ENCODE measurements around the gene OSBPL2.

The OSBPL2 gene

DNA sequence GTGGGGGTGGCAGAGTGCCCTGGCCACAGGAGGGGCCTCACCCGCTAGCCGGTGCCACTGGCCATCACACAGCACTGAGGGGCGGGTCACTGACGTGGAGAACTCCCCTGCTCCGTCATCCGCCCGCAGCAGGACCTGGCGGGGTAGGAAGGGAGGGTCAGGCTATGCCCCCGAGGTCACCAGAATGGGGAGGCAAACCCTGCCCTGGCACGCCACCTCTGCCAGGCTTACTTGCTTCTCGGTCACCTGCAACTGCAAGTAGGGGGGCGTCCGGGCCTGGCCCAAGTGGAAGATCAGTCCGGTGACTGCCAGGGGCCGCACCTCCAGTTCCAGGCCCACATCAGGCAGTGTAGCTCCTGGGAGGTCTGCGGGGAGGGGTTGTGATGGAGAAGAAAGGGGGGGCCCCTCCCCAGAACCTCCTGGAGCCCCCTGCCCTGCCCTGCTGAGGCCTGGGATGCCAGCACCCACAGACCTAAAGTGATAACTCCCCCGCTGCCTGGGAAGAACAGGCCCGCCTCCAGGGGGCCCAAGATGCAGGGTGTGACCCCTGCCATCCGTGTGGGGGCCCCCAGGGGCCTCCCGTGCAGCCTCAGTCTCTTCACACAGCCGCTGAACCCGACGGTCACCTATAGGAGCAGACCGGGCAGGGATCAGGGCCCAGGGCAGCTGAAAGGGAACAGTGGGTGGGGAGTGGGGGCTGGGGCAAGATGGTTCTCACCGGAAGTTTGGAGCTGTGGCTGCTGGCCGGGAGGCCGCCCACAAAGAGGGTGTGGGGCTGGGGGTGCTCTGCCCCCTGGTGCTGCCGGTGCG is 71.8 kb downstream of the OSBPL2 start:
- DNase-seq (no peak), ATAC-seq (replicated peaks) (no peak)
- H3K27me3 Mint-ChIP-seq = no peaks in the 10 kb centered on the region
- H3K27ac Mint-ChIP-seq = no peak overlapping the region
- H3K4me1 Mint-ChIP-seq = peaks cover 4 to 7% of the 10 kb centered on the region in 2 donors
- H3K4me3 Mint-ChIP-seq = no peak overlapping the region
- H3K9me3 Mint-ChIP-seq = no peaks in the 10 kb centered on the region
- H3K36me3 Mint-ChIP-seq = peaks cover 10 to 13% of the 10 kb centered on the region in 2 donors

DNA sequence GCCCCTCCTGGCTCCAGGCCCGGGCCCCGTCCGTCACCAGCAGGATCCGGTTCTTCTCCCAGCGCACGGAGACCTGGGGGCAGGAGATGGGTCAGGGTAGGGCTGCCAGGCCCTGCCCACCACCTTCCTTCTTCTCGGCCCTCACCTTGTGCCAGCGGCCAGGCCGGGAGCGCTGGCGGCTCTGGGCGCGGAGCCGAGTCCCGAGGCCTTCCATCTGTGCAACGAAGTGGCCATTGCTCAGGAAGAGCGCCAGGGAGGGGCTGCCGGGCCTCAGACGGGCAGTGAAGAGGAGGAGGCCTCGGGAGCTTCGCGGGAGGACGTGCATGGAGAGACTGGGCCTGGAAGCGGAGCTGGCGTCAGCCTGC is 72.4 kb downstream of the OSBPL2 start:
- H3K27me3 Mint-ChIP-seq = no peaks in the 10 kb centered on the region
- H3K27ac Mint-ChIP-seq = no peak overlapping the region
- no peaks in the 10 kb centered on the region for H3K9me3 Mint-ChIP-seq
- ATAC-seq (replicated peaks) = no peak
- H3K36me3 Mint-ChIP-seq = peaks cover 9 to 12% of the 10 kb centered on the region in 2 donors
- no peak for DNase-seq
- no peak overlapping the region for H3K4me3 Mint-ChIP-seq
- peaks cover under 1 to 1% of the 10 kb centered on the region in 2 donors for H3K4me1 Mint-ChIP-seq

DNA sequence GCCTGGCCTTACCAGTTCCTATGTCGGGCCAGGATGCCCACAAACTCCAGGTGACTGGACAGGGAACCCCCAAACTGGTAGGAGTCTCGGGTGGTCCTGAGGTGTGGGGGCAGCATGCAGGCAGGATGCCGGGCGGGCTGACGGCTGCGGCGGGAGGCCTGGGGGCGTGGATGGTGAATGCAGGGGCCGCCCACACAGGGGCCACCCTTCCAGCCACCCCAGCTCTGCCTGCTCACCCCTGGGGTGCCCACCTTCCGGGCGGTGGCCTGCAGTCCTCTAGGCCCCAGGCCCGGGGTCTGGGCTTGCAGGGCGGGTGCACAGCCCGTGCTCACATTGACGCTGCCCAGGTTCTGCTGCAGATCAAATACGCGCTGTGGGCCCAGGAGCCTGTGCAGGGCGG is 72.8 kb downstream of the OSBPL2 start:
- ATAC-seq (replicated peaks) (no peak), DNase-seq (no peak)
- no peak overlapping the region for H3K4me3 Mint-ChIP-seq
- H3K4me1 Mint-ChIP-seq = no peaks in the 10 kb centered on the region
- H3K27ac Mint-ChIP-seq = no peak overlapping the region
- peaks cover 9 to 10% of the 10 kb centered on the region in 2 donors for H3K36me3 Mint-ChIP-seq
- H3K9me3 Mint-ChIP-seq = no peaks in the 10 kb centered on the region
- no peaks in the 10 kb centered on the region for H3K27me3 Mint-ChIP-seq

DNA sequence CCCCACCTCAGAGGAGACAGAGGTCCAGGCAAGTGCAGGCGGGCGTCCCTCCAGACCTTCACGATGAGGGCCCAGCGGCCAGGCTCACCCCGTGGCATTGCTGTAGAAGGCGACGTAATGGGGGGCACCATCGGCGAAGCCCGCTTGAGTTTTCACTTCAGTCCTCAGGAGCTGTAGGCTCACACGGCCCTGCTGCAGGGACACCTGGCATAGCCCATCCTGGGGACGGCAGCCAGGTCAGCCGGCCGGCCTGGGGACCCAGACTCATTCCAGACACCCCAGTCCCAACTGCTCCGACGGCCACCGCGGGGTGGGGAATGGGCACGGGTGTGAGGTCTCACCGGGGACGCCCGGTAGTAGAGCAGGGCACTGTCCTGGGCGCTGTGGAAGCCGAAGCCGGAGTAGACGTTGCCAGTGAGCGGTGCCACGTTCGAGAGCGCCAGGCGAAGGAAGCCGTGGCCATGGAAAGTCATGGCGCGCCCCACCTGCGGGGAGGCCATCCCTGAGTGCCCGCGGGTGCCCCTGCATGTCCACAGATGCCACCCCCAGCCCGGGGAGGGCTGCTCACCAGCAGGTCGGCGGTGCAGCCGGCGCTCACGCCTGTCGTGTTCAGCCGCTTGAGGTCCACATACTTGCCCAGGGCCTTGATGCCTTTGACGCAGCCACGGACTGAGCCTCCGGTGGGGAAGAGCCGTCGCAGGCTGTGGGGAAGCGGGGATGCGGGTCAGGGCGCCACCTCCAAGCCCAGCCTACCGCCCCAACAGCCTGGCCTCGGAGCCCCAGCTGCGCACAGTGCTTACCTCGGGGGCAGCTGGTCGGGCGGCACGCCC is 73.7 kb downstream of the OSBPL2 start:
- no peak for DNase-seq
- H3K36me3 Mint-ChIP-seq = peaks cover 11 to 13% of the 10 kb centered on the region in 2 donors
- H3K4me1 Mint-ChIP-seq = no peaks in the 10 kb centered on the region
- H3K27me3 Mint-ChIP-seq = no peaks in the 10 kb centered on the region
- no peak for ATAC-seq (replicated peaks)
- no peak overlapping the region for H3K27ac Mint-ChIP-seq
- no peak overlapping the region for H3K4me3 Mint-ChIP-seq
- H3K9me3 Mint-ChIP-seq = no peaks in the 10 kb centered on the region

DNA sequence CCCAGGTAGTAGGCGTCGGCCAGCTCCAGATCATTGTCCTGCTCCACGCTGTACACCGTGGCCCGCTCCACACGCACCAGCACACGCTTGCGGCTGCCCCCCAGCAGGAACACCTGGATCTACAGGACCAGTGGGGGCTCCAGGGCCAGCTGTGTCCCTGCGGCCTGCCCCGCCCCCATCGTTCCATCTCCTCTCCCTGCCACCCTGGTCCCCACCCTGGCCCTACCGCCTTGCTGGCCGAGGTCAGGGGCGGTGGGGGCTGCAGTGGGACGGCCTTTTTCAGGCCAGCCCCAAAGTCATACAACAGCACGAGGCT is 74.3 kb downstream of the OSBPL2 start:
- DNase-seq (no peak), ATAC-seq (replicated peaks) (no peak)
- Mint-ChIP-seq H3K4me3 (no peak overlapping the region), H3K36me3 (peaks cover 11 to 14% of the 10 kb centered on the region in 2 donors), H3K27me3 (no peaks in the 10 kb centered on the region), H3K9me3 (no peaks in the 10 kb centered on the region), H3K27ac (no peak overlapping the region), H3K4me1 (peaks cover 2 to 4% of the 10 kb centered on the region in 2 donors)

DNA sequence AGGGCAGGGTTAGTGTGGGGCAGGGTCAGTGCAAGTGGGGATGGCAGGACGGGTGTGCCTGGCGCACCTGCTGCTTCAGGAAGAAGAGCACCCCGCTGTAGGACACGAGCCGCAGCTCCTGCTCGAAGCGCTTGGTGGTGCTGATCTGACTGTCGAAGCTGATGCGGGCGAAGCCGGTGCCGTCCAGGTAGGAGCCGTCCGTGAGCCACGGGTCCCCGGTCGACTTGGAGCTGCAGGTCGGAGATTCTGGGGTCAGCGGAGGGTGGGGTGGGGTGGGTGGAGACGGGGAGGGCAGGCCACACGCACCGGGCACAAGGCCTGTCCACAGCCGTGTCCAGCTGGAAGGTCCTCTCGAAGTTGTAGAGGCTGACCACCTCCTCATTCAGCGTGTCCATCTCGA is 74.7 kb downstream of the OSBPL2 start:
- no peak for DNase-seq
- ATAC-seq (replicated peaks) = no peak
- Mint-ChIP-seq H3K36me3 (peaks cover 11 to 13% of the 10 kb centered on the region in 2 donors), H3K27me3 (no peaks in the 10 kb centered on the region), H3K4me3 (no peak overlapping the region), H3K9me3 (no peaks in the 10 kb centered on the region), H3K27ac (no peak overlapping the region), H3K4me1 (peaks cover 2 to 5% of the 10 kb centered on the region in 2 donors)

DNA sequence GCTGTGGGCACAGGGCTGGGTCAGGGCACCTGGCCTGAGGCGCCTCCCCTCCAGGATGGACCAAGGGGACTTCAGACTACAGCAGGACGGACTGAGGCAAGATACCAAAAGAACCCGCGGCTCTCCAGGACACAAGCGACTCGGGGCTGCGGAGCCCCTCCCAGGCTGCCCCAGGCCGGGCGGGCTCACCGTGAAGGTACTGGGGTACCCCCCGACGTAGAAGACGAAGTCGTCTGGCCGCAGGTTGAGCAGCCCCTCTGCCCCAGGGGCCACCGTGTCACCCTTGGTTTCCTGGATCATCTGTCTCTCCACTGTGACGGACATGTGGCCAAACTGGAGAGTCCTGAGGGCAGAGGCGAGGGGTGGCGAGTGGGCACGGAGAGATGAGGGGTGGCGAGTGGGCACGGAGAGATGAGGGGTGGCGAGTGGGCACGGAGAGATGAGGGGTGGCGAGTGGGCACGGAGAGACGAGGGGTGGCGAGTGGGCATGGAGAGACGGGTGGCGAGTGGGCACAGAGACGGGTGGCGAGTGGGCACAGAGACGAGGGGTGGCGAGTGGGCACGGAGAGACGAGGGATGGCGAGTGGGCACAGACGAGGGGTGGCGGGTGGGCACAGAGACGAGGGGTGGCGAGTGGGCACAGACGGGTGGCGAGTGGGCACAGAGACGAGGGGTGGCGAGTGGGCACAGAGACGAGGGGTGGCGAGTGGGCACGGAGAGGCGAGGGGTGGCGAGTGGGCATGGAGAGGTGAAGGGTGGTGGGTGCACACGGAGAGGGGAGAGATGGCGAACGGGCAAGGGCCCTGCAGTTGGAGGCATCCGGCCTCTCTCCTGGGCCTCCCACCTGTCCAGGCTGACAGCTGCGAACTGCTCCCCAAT is 75.4 kb downstream of the OSBPL2 start:
- Mint-ChIP-seq H3K36me3 (peaks cover 13 to 14% of the 10 kb centered on the region in 2 donors), H3K4me3 (no peak overlapping the region), H3K4me1 (peaks cover 2 to 5% of the 10 kb centered on the region in 2 donors), H3K27me3 (no peaks in the 10 kb centered on the region), H3K9me3 (no peaks in the 10 kb centered on the region), H3K27ac (no peak overlapping the region)
- no peak for DNase-seq
- ATAC-seq (replicated peaks) = no peak

DNA sequence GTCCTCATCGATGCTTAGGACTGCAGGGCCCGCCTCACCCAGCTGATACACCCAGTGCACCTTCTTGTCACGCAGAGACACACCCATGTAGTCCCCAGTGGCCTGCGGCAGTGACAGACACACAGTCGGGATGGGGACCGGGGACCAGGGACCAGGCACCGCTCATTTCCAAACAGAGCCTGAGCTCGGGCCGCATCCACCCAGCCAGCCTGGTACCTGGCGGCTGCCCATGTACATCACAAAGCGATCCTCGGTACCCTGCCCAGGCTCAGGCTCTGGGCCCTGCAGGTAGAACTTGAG is 76.0 kb downstream of the OSBPL2 start:
- Mint-ChIP-seq H3K27ac (no peak overlapping the region), H3K36me3 (peaks cover 10 to 15% of the 10 kb centered on the region in 2 donors), H3K9me3 (no peaks in the 10 kb centered on the region), H3K4me1 (peaks cover 2 to 5% of the 10 kb centered on the region in 2 donors), H3K27me3 (no peaks in the 10 kb centered on the region), H3K4me3 (no peak overlapping the region)
- ATAC-seq (replicated peaks) (no peak), DNase-seq (no peak)

DNA sequence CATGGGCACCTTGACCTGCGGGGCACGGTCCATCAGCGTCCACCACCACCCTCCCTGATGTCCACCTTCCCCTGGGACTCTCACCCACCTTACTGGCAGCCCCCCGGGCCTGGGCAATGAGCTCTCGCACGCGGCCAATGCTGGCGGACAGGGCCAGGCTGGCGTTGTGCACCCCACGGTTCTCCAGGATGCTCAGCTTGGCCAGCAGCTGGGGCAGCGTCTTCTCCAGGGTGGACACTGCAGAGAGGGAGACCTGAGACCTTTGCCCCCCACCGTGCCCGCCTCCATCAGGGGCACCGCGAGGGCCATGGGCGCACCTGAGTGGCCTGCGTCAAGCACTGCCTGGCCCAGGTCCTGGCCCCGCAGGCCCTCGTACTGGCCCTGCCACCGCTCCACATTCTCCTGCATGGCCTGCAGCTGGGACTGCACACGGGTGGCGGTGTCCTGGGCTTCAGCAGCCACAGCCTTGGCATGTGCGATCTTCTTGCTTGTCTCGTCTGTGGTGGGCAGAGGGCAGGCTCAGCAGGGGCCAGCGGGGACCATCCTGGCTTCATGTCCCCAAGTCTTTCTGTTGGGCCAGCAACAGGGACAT is 76.5 kb downstream of the OSBPL2 start:
- H3K27ac Mint-ChIP-seq = no peak overlapping the region
- peaks cover 2 to 5% of the 10 kb centered on the region in 2 donors for H3K4me1 Mint-ChIP-seq
- H3K27me3 Mint-ChIP-seq = no peaks in the 10 kb centered on the region
- ATAC-seq (replicated peaks) = no peak
- H3K36me3 Mint-ChIP-seq = peaks cover 10 to 15% of the 10 kb centered on the region in 2 donors
- no peak overlapping the region for H3K4me3 Mint-ChIP-seq
- DNase-seq = no peak
- no peaks in the 10 kb centered on the region for H3K9me3 Mint-ChIP-seq

DNA sequence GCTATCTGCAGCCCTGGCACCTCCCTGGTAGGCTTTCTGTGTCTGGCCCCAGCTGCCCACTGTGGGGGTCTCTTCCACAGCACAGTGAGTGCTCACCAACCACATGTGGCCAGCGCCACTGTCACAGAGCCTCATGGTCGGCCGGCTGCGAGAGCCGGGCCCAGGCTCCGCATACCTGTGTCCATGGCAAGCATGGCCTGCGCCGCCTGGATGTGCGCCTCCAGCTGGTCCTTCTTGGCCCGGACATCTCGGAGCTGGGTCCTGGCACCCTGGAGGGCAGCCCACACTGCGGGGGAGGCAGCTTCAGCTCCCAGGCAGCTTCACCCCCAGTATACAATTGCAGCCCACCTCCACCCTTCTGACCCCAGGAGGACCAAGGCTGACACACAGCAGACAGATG is 77.5 kb downstream of the OSBPL2 start:
- DNase-seq (no peak), ATAC-seq (replicated peaks) (no peak)
- no peak overlapping the region for H3K27ac Mint-ChIP-seq
- H3K4me3 Mint-ChIP-seq = no peak overlapping the region
- no peaks in the 10 kb centered on the region for H3K27me3 Mint-ChIP-seq
- H3K36me3 Mint-ChIP-seq = peaks cover 12 to 15% of the 10 kb centered on the region in 2 donors
- H3K9me3 Mint-ChIP-seq = peaks cover 0 to 2% of the 10 kb centered on the region in 2 donors
- peaks cover 4 to 5% of the 10 kb centered on the region in 2 donors for H3K4me1 Mint-ChIP-seq

DNA sequence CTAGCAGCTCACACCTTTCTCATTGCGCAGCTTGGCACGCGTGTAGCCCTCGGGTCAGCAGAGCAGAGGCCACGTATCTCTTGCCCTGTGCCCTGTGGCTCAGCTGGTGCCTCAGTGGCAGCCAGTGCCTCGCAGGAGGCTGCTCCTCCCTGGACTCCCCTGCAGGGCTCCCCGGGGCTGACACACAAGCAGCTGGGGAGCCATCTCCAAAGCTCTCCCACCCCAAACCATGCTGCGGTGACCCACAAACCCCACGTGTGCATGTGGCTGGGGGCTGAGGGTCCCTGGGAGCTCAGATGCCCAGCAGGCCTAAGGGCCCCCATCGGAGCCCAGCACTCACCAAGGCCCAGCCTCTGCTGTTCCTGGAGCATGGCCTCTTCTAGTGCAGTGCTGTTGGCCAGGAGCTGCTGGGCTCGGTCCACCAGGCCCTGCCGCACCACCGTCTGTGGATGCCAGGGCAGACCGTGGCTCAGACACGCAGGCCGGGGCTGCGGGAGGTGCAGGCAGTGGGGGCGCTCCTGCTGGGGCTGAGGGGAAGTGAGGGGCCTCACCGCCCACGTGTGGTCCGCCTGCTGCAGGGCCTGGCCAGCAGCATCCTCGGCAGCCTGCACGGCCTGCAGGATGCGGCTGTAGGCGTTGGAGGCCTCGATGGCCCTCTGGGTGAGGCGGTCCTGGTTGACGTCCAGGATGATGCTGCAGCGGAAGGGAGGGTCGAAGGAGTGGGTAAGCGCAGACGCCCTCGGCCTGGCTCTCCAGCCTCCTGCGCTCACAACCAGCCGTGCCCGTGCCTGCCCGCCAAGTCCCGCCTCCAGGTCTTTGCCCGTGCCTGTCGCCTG is 78.2 kb downstream of the OSBPL2 start:
- DNase-seq (no peak), ATAC-seq (replicated peaks) (no peak)
- H3K36me3 Mint-ChIP-seq = peaks cover 15 to 17% of the 10 kb centered on the region in 2 donors
- H3K4me3 Mint-ChIP-seq = no peak overlapping the region
- H3K9me3 Mint-ChIP-seq = peaks cover 0 to 3% of the 10 kb centered on the region in 2 donors
- no peak overlapping the region for H3K27ac Mint-ChIP-seq
- H3K27me3 Mint-ChIP-seq = no peaks in the 10 kb centered on the region
- peaks cover 5% of the 10 kb centered on the region in 2 donors for H3K4me1 Mint-ChIP-seq

DNA sequence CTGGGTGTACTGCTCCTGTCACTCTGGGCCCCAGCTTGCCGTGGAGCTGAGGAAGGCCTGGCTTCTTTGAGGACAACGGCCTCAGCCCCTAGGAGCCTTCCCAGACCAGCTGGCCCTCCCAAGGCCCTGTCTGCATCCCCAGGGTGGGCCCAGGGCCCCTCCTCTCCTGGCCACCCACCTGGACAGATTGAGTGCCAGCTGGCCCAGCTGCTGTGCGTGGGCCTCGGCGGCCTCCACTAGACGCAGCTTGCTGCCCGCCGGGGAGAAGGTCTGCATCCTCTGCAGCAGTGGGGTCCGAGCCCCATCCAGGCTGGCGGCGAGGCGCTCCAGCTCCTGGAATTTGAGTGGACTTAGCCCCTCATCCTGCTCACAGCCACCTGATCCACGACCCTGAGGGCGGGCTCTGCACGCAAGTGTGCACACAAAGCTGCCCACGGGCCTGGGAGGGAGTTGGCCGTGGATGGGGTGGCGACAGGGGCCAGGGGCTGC is 78.9 kb downstream of the OSBPL2 start:
- no peaks in the 10 kb centered on the region for H3K27me3 Mint-ChIP-seq
- H3K27ac Mint-ChIP-seq = no peak overlapping the region
- H3K4me1 Mint-ChIP-seq = peaks cover 5% of the 10 kb centered on the region in 2 donors
- DNase-seq (no peak), ATAC-seq (replicated peaks) (no peak)
- H3K4me3 Mint-ChIP-seq = no peak overlapping the region
- H3K9me3 Mint-ChIP-seq = peaks cover 0 to 3% of the 10 kb centered on the region in 2 donors
- H3K36me3 Mint-ChIP-seq = peaks cover 15 to 17% of the 10 kb centered on the region in 2 donors
